DMS 273 treated with DMSO at 0.1 percent for 48 hours (cell line): ENCODE measurements around the gene HLF.

Experiments used
- DNase-seq: peaks from one replicate; lab custom pipeline; 2025; lab: John Stamatoyannopoulos, UW

Gene HLF

DNA sequence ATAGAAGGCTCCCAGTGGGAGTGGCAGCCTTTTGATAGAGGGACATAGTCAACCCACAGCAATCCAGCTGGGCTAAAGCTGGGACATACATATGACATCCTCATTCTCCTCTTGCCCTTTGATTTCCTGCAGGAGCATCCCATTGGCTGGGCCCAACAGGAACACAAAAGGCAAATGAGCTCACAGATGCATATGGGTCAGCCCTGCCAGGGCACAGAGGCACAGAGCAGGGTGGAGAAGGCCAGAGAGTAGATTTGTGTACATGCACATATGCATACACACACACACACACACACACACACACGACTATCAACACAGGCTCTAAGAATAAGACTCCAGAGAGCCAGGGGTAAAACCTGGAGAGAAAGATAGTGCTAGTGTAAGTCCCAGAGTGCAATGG lies 98.3 kb downstream of the HLF start:
- DNase-seq = no peak

DNA sequence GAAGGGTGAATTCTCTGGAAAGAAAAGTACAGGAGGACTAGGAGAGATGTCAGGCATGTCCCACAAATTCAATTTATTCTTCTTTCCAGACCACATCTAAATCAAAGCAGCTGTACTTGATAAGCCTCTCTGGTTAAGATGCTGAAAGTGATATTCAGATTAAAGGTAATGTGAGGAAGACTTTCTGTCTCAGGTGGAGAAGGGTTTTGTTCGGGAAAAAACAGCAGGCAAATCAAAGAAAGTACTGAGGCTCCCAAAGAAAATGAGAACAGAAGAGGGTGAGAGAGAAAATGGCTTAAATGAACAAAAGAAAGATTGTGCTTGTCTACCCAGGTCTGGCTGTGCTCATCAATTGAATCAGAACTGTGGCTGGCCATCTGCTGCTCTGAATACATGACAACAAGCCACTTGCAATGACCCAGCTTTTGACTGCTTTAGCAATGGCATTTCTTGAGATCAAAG lies 101.3 kb downstream of the HLF start:
- no peak for DNase-seq

DNA sequence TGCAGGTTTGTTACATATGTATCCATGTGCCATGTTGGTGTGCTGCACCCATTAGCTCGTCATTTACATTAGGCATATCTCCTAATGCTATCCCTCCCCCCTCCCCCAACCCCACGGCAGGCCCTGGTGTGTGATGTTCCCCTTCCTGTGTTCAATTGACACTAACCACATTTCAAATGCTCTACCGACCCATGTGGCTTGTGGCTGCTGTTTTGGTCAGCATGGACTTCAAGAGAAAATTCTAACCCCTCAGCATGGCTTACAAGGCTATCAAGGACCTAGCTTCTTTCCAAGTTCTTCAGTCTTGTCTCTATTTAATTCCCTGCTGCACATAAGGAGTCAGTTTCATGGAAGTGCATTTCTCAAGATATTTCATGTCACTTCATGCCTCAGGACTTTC lies 103.9 kb downstream of the HLF start:
- no peak for DNase-seq
